NAMALWA (cell line): ENCODE measurements around the gene GNG13.
"Not testable (repeated sequence)": the region's sequence is repeated elsewhere in the genome, so short reads cannot be mapped to it uniquely, and the experiment has no call there.

ENCODE experiments used
- DNase-seq: peaks from one replicate; pipeline ENCODE4 v3.0.0-alpha.2; 2015; ENCODE audit warnings: low spot score

Gene GNG13

GRCh38 chr16:831571-832413 is 31.3 kb upstream of the GNG13 start:
- DNase-seq: no peak

GRCh38 chr16:830871-831570 is 30.5 kb upstream of the GNG13 start:
- DNase-seq: no peak

- DNase-seq: no peak
Measured at GRCh38 chr16:830107-830870, 29.8 kb upstream of the GNG13 start.

- no peak for DNase-seq
Measured at GRCh38 chr16:828891-829290, 28.4 kb upstream of the GNG13 start.

- no peak for DNase-seq
Measured at GRCh38 chr16:827513-827912, 27.0 kb upstream of the GNG13 start.

GRCh38 chr16:825341-826061 is 25.0 kb upstream of the GNG13 start:
- no peak for DNase-seq

DNA sequence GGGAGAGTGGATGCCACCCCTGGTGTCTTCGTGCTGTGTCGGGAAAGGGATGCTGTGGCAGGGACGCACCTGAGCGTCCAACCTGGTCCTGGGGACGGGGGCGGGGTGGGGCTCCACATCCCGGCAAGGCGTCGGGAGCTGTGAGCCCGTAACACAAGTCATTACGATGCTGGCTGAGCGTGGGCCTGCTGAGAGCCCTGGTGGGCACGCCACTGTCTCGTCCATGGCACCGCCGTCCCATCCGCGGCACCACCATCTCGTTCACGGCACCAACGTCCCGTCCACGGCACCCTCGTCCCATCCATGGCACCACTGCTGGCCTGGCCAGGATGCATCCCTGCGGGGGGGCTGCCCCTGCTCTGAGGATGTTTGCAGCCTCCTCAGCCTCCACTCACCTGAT is 24.1 kb upstream of the GNG13 start:
- DNase-seq: no peak

- DNase-seq: no peak
Measured at GRCh38 chr16:824194-824593, 23.7 kb upstream of the GNG13 start.

- DNase-seq: no peak
Measured at GRCh38 chr16:822909-823297, 22.4 kb upstream of the GNG13 start.

GRCh38 chr16:822174-822908 is 21.8 kb upstream of the GNG13 start:
- no peak for DNase-seq

- DNase-seq: no peak
Measured at GRCh38 chr16:821751-822150, 21.2 kb upstream of the GNG13 start.

GRCh38 chr16:820748-821147 is 20.2 kb upstream of the GNG13 start:
- no peak for DNase-seq

DNA sequence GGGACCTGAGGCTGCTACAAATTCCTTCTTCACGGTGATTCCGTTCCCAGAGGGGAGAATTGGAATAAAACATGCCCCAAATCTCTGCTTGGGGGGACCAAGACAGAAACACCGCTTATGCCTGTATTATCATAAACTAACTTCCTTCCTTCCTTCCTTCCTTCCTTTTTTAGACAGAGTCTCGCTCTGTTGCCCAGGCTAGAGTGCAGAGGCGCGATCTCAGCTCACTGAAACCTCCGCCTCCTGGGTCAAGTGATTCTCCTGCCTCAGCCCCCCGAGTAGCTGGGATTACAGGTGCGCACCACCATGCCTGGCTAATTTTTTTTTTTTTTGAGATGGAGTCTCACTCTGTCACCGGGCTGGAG is 19.5 kb upstream of the GNG13 start:
- DNase-seq: not testable (repeated sequence)

DNA sequence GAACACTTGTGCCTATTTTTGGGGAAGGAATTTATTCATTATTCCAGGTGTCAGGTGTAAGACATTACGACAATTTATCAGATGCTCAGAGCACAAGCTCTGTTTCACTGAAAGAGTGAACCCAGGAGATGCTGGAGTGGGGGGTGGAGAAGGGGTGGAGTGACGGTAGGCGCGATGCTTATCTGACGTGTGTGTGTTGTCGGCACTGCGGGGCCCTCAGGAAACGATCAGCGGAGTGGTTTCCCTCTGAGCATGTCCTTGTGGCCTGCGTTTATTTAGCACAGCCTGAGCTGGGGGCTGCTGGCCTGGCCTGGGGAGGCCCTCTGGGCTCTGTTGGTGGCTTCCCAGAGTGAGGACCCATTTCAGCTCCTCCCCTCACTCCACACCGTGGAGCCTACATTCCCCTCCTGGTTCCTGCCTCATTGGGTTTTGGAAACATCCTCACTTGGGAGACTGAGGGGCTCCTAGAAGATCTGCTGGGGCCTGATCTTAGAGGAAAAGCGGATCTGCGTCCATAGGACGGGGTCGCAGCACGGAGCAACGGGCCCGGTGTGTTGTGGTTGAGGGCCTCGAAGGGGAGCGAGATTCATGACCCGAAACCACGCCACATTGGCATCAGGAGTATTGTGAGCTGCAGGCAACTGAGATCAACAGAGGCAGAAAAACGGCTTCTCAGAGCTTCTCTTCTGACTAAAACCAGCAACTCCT is 19.0 kb upstream of the GNG13 start:
- no peak for DNase-seq

DNA sequence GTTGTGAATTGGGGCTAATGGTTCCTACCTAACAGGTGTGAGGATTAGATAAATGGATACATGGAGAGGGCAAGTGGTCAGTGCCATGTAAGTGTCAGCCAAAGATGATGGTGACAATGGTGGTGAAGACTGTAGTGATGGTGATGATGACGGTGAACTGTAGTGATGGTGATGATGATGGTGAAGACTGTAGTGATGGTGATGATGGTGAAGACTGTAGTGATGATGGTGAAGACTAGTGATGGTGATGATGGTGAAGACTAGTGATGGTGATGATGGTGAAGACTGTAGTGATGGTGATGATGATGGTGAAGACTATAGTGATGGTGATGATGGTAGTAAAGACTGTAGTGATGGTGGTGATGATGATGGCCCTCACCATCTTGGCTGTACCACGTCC is 18.1 kb upstream of the GNG13 start:
- DNase-seq: no peak

- no peak for DNase-seq
Measured at GRCh38 chr16:818132-818531, 17.6 kb upstream of the GNG13 start.

DNA sequence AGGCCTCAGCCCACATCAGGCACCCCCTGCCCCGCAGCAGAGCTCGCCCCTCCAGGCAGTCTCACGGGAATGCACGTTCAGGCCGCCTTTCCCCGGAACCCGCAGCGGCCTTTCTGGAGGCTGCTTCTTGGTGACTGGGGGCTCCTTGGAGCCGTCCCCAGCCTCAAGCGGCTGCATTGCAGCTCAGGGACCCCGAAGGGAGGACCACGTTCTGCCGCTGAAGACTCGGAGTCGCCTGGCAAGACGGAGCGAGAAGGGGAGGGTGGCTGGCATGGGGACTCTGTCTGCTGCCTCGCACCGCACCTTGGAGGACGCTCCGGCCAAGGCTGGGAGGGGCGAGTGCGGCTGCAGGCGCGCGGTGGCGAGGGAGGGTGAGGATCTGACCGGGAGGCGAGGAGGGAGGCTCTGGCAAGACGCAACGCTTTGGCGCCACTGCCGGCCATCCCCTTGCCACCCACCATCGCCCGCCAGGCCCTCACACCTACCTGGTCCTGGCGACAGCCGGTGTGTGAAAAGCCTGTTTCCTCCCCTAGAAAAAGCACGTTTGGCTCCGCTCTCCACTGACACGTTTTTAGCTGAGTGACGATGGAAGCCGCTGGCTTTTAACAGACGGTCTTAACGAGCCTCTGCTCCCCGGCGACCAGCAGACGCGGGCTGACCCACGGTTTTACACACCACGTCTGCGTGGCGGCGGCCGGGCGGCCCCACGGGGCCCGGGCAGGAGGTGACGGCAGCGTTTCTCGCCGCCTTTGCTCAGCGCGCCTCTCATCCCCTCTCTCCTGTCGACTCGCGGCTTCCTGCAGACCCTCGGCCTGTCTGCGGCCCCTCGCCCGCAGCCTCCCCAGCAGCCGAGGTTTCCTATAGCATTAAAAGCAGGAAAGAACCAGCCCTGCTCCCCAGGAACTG is 16.7 kb upstream of the GNG13 start:
- DNase-seq: no peak

GRCh38 chr16:815861-816260 is 15.3 kb upstream of the GNG13 start:
- DNase-seq: no peak

GRCh38 chr16:814974-815373 is 14.4 kb upstream of the GNG13 start:
- no peak for DNase-seq

- DNase-seq: no peak
Measured at GRCh38 chr16:813916-814412, 13.4 kb upstream of the GNG13 start.
